22Rv1 (cell line): ENCODE results near the gene FHOD1.

ENCODE experiments used
- H3K27ac ChIP-seq: fragments of 450-650 bp; 2 replicates; pipeline ENCODE4 v1.5.1; 2017
- ZFX ChIP-seq: fragments of 450-650 bp; IDR thresholded peaks from 2 replicates; pipeline ENCODE4 v1.6.1; 2017; ENCODE audit warnings: antibody characterized with exemption, borderline replicate concordance
- TF ChIP-seq, protein P1 (sequence below): fragments of 450-650 bp; IDR thresholded peaks from 2 replicates; pipeline ENCODE4 v1.5.1; 2017; ENCODE audit warnings: mild to moderate bottlenecking

FHOD1 gene

DNA sequence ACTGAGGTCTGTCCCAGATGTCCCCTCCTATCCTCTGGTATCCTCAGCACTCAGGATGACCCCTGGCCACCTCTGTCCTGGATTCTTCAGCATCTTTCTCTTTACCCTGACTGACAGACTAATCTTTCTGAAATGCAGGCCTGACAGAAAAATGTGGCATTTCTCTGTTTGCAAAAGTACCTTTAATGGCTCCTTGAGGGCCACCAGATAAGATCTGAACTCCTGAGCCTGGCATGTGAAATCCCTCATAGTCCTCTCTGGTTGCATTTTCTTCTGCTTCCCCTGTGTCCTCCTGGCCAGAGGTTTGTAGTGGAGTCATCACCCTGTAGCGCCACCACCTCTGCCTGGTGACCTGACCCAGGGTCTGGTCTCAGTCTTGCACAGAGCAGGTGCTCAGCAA, 50.4 kb downstream of the FHOD1 start:
- H3K27ac ChIP-seq: peak overlapping the region; percentile 92; the same call in 1 of the 2 replicates
- TF ChIP-seq, protein P1, sequence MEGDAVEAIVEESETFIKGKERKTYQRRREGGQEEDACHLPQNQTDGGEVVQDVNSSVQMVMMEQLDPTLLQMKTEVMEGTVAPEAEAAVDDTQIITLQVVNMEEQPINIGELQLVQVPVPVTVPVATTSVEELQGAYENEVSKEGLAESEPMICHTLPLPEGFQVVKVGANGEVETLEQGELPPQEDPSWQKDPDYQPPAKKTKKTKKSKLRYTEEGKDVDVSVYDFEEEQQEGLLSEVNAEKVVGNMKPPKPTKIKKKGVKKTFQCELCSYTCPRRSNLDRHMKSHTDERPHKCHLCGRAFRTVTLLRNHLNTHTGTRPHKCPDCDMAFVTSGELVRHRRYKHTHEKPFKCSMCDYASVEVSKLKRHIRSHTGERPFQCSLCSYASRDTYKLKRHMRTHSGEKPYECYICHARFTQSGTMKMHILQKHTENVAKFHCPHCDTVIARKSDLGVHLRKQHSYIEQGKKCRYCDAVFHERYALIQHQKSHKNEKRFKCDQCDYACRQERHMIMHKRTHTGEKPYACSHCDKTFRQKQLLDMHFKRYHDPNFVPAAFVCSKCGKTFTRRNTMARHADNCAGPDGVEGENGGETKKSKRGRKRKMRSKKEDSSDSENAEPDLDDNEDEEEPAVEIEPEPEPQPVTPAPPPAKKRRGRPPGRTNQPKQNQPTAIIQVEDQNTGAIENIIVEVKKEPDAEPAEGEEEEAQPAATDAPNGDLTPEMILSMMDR: no peak
- no peak for TF ChIP-seq ZFX

DNA sequence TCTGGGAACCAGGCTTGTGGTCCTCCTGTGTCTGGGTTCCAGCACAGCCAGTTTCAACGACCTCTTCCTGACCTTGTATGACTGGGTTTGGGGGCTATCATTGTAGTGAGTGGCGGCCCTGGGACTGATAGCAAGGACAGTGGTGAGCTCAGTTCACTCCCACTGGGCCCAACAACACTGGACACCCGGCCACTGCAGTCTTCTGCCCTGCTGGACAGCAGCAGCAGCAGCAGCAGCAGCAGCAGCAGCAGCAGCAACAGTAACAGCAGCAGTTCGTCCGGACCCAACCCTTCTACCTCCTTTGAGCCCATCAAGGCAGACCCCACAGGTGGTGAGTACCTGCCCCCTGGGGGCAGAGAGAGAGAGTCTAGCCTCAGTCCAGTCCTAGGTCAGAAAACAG, 51.6 kb downstream of the FHOD1 start:
- TF ChIP-seq, protein P1: no peak
- no peak for TF ChIP-seq ZFX
- no peak overlapping the region for H3K27ac ChIP-seq

DNA sequence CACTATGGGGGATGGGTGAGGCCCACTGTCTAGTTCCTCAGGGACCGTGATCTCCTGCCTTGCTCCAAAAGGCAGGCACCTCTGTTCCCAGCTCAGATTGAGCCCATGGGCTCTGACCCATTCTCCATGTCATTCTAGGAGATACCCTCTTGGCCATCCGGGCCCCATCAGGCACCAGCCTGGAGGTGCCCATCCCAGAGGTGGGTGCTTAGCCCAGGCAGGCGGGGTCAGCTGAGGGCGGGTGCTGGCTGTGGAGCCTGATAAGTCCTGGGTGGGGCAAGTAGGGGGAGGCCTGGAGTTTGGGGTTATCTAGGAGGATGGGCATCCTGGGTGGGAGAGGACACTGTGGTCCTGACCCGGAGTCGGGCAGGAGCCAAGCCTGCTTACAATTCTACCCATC, 53.0 kb downstream of the FHOD1 start:
- no peak for TF ChIP-seq ZFX
- TF ChIP-seq, protein P1: no peak
- H3K27ac ChIP-seq: no peak overlapping the region

DNA sequence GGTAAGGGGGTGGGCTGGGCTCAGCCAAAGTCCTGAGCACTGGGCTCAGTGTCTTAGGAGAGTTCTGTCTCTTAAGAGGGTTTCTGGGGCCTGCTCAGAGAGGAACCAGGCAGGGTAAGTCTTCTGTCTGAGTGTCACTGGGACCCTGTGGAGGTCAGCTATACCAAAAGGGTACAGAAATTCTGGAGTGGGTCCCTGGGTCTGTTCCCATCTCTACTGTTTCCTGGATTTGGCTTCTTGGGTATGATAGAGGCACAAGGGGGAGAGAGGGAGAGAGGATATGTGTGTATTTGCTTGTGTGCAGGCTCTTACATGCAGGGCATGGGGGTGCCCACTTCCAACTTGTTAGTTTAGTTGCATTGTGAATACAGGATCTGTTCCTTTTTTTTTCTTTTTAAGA, 53.7 kb downstream of the FHOD1 start:
- TF ChIP-seq, protein P1: no peak
- no peak for TF ChIP-seq ZFX
- peak overlapping the region; percentile 73 for H3K27ac ChIP-seq

DNA sequence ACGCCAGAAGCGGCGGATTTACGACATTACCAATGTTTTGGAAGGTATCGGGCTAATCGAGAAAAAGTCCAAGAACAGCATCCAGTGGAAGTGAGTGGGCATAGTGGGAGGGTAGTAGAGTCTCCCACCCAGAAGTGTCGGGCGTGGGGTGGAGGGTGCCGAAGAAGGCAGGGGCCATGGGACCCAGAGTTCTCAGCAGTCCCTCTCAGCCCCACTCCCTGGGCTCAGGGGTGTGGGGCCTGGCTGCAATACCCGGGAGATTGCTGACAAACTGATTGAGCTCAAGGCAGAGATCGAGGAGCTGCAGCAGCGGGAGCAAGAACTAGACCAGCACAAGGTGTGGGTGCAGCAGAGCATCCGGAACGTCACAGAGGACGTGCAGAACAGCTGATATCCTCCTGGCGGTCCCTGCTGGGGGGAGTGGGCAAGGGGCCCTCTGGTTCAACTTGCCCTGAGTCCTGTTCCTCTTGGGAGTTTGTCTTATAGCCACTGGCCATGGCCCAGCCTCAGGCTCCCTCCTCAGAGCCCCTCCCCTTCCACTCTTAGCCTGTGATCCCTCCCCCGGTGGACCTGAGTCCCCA, 54.4 kb downstream of the FHOD1 start:
- H3K27ac ChIP-seq: peak overlapping the region; percentile 73
- TF ChIP-seq ZFX: no peak
- TF ChIP-seq, protein P1: no peak

DNA sequence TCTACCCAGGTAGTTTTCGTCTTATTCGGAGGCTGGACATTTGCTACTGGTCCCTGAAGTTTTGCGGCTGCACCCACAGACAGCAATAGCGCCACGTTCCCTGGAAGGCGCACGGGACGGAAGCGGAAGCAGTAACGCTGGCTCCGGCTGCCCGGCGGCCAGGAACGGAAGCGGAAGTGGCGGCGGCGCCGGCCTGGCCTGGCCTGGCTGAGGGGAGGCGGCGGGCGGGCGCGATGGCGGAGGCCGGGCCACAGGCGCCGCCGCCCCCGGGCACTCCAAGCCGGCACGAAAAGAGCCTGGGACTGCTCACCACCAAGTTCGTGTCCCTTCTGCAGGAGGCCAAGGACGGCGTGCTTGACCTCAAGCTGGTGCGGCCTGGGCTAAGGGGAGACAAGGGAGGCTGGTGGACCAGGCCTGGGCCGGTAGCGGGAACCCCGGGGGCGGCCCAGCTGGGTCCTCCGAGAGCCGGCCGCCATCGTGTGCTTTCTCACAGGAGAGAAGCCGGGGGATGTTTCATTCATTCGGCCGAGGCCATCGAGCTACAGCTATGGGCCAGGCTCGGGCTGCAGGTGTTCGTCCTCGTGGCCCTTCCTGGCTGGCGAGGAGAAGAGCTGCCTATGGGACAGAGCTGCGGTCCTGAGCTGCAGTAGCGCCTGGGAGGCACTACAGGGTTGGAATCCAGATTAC, 55.1 kb downstream of the FHOD1 start, which contains the start of gene E2F4:
E2F4 (plus strand) TSS at position 161 of the 687 bp plus-strand sequence; CDS start at position 234, 73 bp downstream.
- H3K27ac ChIP-seq: peak within 1 kb of the TSS; percentile 73
- TF ChIP-seq ZFX: 0 out of 2 replicates have a peak, but pooled peaks have one; percentile 30
- TF ChIP-seq, protein P1: no peak

DNA sequence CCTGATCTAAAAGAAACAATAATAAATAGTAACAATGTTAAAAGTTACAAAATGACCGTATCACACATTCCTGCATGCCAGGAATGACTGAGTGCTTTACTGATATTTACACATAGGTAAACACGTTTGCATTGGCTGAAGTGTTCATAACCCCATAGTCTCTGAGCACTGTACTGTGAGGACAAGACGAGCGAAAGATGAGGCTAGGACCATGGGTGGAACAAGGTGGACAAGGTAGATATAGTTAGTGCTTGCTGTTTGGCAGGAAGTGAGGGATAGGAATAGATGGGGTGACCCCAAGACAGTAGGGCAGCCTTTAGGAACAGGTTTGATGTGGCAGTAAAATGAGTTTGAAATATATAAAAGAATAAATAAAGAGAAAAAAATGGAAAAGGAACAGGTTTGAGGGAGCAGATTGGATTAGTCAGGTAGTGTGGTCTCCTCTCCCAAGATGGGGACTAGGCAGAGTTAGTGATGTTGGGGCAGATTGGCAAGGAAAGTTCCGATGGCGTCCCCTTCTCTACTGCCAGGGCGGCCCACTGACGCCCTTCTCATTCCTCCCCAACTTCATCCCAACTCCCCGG, 55.8 kb downstream of the FHOD1 start:
- no peak for TF ChIP-seq ZFX
- TF ChIP-seq, protein P1: no peak
- H3K27ac ChIP-seq: peak overlapping the region; percentile 73
